ENCODE results near the gene TRPM4.
A peak's percentile ranks its signal among the peaks of the same experiment; 100 is the strongest.
"Not testable (repeated sequence)": the region's sequence is repeated elsewhere in the genome, so short reads cannot be mapped to it uniquely, and the experiment has no call there.

Gene TRPM4

GRCh38 chr19:49127674-49128544 lies 29.7 kb upstream of the TRPM4 start:
- peak; percentile 98 for DNase-seq

DNA sequence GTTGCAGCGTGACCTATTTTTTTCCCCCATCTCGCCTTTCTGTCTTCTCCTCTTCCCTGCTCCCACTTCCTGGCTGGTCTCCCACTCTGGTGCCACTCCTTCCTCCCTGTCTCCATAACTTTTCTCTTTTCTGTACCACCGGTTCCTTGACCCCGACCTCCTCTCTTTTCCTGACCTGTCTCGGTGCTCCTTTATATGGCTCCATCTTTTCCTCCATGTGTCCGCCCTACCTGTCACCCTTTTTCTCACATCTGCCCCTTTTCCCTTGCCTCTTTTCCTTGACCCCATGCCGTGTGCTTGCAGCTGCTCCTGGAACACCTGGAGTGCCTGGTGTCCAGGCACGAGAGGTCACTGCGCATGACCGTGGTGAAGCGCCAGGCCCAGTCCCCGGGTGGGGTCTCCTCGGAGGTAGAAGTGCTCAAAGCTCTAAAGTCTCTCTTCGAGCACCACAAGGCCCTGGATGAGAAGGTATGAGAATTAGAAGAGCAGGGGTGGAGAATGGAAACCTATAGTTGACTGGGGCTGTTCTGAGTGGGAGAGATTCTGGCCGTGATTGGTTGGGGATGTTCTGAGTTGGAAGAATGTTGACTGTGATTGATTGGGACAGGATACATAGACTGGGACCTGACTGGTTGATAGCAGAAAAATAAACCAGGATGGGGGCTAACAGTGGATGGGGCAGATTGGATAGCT lies 28.9 kb upstream of the TRPM4 start:
- DNase-seq, result no peak

DNA sequence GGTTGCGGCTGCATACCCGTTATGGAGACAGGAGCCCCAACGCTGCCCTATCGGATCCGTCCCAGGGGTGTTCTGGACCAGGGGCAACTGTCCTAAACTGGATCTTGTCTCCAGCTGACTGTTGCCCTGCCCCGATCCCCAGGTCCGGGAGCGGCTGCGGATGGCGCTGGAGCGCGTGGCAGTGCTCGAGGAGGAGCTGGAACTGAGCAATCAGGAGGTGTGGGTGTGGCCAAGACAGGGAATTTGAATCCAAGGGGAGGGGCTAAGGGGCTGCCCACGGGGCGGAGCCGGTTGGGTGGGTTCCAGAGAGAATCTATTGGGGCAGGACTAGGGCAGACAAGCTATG lies 28.4 kb upstream of the TRPM4 start:
- DNase-seq, result no peak

DNA sequence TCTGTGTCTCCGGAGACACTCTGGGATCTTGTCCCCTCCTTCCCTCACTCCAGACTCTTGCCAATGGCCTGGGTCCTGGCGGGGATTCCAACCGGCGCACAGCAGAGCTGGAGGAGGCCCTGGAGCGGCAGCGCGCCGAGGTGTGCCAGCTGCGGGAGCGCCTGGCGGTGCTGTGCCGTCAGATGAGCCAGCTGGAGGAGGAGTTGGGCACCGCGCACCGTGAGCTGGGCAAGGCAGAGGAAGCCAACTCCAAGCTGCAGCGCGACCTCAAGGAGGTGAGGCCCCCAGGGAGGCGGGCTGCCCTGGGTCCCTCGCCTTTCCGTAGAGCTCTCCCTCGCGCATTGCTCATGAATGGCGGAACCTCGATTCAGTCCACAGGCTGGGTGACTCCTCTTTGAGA lies 27.3 kb upstream of the TRPM4 start:
- no peak for DNase-seq

DNA sequence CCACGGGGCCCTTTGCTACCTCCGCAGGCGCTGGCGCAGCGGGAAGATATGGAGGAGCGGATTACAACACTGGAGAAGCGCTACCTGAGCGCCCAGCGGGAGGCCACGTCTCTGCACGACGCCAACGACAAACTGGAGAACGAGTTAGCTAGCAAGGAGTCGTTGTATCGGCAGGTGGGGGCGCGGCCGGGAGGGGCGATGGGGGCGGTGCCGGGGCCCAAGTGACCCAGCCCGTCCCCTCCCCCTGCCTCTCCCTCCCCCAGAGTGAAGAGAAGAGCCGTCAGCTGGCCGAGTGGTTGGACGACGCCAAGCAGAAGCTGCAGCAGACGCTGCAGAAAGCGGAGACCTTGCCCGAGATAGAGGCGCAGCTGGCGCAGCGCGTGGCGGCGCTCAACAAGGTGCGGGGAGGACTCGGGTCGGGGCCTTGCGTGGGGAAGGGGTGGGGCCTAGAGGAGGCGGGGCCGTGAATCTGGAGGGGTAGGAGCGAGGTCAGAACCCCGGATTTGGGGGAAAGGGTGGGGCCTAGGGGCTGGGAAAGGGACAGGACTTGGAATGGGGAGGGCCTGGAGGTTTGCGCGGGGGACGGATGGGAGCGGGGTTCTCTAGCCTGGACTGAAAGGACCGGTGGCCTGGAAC lies 24.5 kb upstream of the TRPM4 start:
- DNase-seq, result no peak

- DNase-seq, result peak; percentile 70
These were observed 23.8 kb upstream of the TRPM4 start for GRCh38 chr19:49133621-49134454.

- no peak for DNase-seq
These were observed 21.9 kb upstream of the TRPM4 start for GRCh38 chr19:49135686-49136085.

DNA sequence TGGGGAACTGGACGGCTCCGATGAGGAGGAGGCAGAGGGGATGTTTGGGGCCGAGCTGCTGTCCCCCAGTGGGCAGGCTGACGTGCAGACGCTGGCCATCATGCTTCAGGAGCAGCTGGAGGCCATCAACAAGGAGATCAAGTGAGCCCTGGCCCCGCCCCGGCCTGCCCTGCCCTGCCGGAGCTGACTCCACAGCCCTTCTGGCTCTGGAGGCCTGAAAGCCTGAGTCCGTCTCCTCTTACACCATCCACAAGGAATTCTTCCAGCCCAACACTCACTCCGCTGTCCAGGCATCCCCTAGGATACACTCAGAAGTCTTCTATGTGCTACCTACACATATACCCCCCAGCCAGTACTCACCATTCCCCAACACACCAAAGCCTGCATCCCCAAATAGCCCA lies 20.8 kb upstream of the TRPM4 start:
- DNase-seq, result no peak

DNA sequence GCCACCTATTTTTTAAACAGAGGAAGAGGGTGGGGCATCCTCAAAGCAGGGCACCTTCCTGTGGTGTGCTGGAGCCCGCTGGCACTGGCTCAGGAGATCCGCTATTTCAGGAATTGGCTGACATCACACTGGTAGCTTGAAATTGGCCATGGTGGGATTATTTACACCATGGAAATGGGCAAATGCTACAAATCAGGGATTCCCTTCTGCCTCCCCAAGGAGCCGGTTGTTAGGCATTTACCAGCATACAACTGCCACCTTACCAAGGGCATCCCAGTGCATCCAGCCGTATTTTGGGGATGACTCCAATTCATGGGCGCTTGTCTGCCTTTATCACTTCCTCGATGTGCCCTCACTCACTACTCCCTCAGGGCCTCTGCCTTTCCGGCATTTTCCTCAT lies 16.6 kb upstream of the TRPM4 start:
- no peak for DNase-seq

- no peak for DNase-seq
These were observed 16.2 kb upstream of the TRPM4 start for GRCh38 chr19:49141352-49141751.

- peak; percentile 95 for DNase-seq
These were observed 14.7 kb upstream of the TRPM4 start for GRCh38 chr19:49142866-49143335.

- DNase-seq, result peak; percentile 78
These were observed 11.8 kb upstream of the TRPM4 start for GRCh38 chr19:49145573-49146407.

GRCh38 chr19:49146408-49146770 lies 11.2 kb upstream of the TRPM4 start:
- DNase-seq, result not testable (repeated sequence)

GRCh38 chr19:49148044-49148682 lies 9.4 kb upstream of the TRPM4 start:
- no peak for DNase-seq

DNA sequence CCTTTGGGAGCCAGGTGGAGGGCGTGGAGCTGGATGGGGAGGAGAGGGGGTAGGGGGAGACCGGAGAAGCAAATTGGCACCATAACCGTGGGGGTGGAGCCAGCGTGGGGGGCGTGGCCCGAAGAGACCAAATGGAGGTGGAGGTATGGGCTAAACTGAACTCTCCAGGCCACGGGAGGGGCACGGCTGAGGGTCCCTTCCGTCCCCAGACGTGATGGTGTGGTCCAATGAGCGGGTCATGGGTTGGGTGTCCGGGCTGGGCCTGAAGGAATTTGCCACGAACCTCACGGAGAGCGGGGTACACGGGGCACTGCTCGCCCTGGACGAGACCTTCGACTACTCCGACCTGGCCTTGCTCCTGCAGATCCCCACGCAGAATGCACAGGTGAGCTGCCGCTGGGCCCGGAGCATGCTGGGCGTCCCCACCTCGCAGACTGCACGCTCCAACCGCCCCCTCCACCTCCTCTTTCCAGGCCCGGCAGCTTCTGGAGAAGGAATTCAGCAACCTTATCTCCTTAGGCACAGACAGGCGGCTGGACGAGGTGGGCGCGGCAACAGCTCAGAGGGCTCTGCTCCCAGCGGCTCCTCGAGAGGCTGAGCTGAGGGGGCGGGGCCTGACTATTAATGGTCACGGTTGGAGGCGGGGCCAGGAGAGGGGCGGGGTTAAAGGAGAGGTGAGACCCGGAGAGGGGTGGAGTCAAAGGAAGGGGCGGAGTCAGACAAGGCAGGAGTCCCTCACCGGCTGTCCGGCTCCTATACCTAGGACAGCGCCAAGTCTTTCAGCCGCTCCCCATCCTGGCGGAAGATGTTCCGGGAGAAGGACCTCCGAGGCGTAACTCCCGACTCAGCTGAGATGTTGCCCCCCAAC lies 8.6 kb upstream of the TRPM4 start:
- DNase-seq, result peak; percentile 96

DNA sequence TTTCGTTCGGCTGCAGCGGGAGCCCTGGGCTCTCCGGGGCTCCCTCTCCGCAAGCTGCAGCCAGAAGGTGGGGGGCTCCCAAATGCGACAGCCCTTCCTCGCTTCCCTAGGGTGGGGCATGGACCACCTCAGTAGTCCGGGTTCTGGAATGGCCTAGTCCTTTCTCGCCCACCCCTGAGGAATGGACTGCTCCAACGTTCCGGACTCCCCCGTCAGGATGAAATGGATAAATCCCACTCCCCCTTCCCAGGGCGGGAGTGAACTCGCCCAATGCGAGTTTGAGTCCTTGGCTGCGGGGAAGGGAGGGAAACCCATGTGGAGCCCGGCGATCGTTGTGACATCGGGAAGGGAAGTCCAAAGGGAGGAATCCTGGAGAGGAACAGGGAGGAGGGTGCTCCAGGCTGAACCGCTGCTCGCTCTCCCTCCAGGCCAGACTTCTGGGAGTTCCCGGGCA lies 7.9 kb upstream of the TRPM4 start:
- peak; percentile 82 for DNase-seq

- peak; percentile 84 for DNase-seq
These were observed 7.3 kb upstream of the TRPM4 start for GRCh38 chr19:49150106-49150943.

DNA sequence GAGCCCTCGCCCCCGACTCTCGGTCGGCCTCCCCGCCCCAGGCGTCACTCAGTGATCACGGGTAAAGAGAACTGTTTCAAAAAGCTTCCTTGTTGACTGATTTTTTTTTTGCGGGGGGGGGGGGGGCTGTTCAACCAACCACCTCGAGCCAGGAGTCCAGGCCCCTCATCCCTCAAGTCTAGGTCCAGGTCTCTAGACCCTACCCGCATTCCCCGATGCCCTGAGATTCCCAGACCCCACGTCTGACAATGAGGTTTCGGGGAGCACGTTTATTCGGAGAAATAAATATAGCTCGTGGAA lies 6.7 kb upstream of the TRPM4 start:
- no peak for DNase-seq

GRCh38 chr19:49151267-49152118 lies 6.1 kb upstream of the TRPM4 start:
- peak; percentile 38 for DNase-seq

Measured in EL (cell line).